ENCODE measurements around the gene GFRA1. TPM values are rescaled to one million over a fixed set of nuclear protein-coding genes. Genes with fewer than 3 reads are reported as not detected.

The GFRA1 gene
- total and polyA plus RNA-seq, 10 donors, result 0.52 to 36.5 (median 4.5) TPM

GRCh38 chr10:116195583-116195982 lies 77.4 kb downstream of the GFRA1 start:
- H3K4me1 ChIP-seq, result no peaks in the 10 kb centered on the region
- H3K27me3 ChIP-seq (replicated peaks in 1 of 7), result no peaks in the 10 kb centered on the region
- DNase-seq, result no peak
- 89 to 96% (median 92%) methylated on average over 4 of the region's 4 CpGs for WGBS, 5 donors
- peaks cover 0 to 25% (median 15%) of the 10 kb centered on the region in 8 donors for H3K9me3 ChIP-seq
- H3K4me3 ChIP-seq, result no peak overlapping the region
- no peak overlapping the region for H3K27ac ChIP-seq
- H3K36me3 ChIP-seq, result no peaks in the 10 kb centered on the region
- intact Hi-C loops (cut with DNase I; ENCODE audit: low total_unique reads), result no loop called here
- TF ChIP-seq POLR2A (IDR thresholded peaks at IDR 0.05) (no peak), POLR2AphosphoS5 (IDR thresholded peaks at IDR 0.05) (no peak)

- no peak overlapping the region for H3K4me3 ChIP-seq
- intact Hi-C loops (cut with DNase I; ENCODE audit: low total_unique reads), result no loop called here
- no peaks in the 10 kb centered on the region for H3K4me1 ChIP-seq
- no peak overlapping the region for H3K27ac ChIP-seq
- WGBS, 5 donors, result 77 to 95% (median 83%) methylated on average over 2 of the region's 2 CpGs
- H3K9me3 ChIP-seq, result peaks cover 0 to 25% (median 15%) of the 10 kb centered on the region in 8 donors
- TF ChIP-seq POLR2A (IDR thresholded peaks at IDR 0.05) (no peak), POLR2AphosphoS5 (IDR thresholded peaks at IDR 0.05) (no peak), CTCF (IDR thresholded peaks at IDR 0.05 in 8 of 11, conservative IDR thresholded peaks at IDR 0.05 in 3 of 11) (no peak)
- H3K36me3 ChIP-seq, result no peaks in the 10 kb centered on the region
- no peak for DNase-seq
- H3K27me3 ChIP-seq (replicated peaks in 1 of 7), result no peaks in the 10 kb centered on the region
Observed at GRCh38 chr10:116195039-116195438, 78.0 kb downstream of the GFRA1 start.

- Histone ChIP-seq H3K36me3 (no peaks in the 10 kb centered on the region), H3K27ac (no peak overlapping the region), H3K27me3 (replicated peaks in 1 of 7) (no peaks in the 10 kb centered on the region), H3K4me1 (no peaks in the 10 kb centered on the region), H3K9me3 (peaks cover 0 to 25% (median 15%) of the 10 kb centered on the region in 8 donors), H3K4me3 (no peak overlapping the region)
- TF ChIP-seq POLR2A (IDR thresholded peaks at IDR 0.05) (no peak), POLR2AphosphoS5 (IDR thresholded peaks at IDR 0.05) (no peak)
- intact Hi-C loops (cut with DNase I; ENCODE audit: low total_unique reads), result no loop called here
- DNase-seq, result no peak
- WGBS, 5 donors, result 78 to 91% (median 82%) methylated on average over 1 of the region's 1 CpG
Observed at GRCh38 chr10:116194061-116194460, 78.9 kb downstream of the GFRA1 start.

GRCh38 chr10:116190883-116191282 lies 82.1 kb downstream of the GFRA1 start:
- DNase-seq, result no peak
- Histone ChIP-seq H3K9me3 (peaks cover 0 to 18% (median 12%) of the 10 kb centered on the region in 8 donors), H3K4me3 (no peak overlapping the region), H3K36me3 (no peaks in the 10 kb centered on the region), H3K27ac (no peak overlapping the region), H3K27me3 (replicated peaks in 1 of 7) (no peaks in the 10 kb centered on the region), H3K4me1 (no peaks in the 10 kb centered on the region)
- intact Hi-C loops (cut with DNase I; ENCODE audit: low total_unique reads), result no loop called here
- 79 to 90% (median 86%) methylated on average over 2 of the region's 2 CpGs for WGBS, 5 donors
- no peak for TF ChIP-seq POLR2A (IDR thresholded peaks at IDR 0.05)
- no peak for TF ChIP-seq POLR2AphosphoS5 (IDR thresholded peaks at IDR 0.05)
- TF ChIP-seq CTCF (IDR thresholded peaks at IDR 0.05 in 8 of 11, conservative IDR thresholded peaks at IDR 0.05 in 3 of 11), result no peak

GRCh38 chr10:116186273-116186672 lies 86.7 kb downstream of the GFRA1 start:
- H3K27me3 ChIP-seq (replicated peaks in 1 of 7), result no peaks in the 10 kb centered on the region
- no peak for DNase-seq
- H3K9me3 ChIP-seq, result no peaks in the 10 kb centered on the region
- H3K27ac ChIP-seq, result no peak overlapping the region
- no peak overlapping the region for H3K4me3 ChIP-seq
- no peak for TF ChIP-seq POLR2AphosphoS5 (IDR thresholded peaks at IDR 0.05)
- TF ChIP-seq CTCF (IDR thresholded peaks at IDR 0.05 in 8 of 11, conservative IDR thresholded peaks at IDR 0.05 in 3 of 11), result no peak
- no peak for TF ChIP-seq POLR2A (IDR thresholded peaks at IDR 0.05)
- 67 to 87% (median 76%) methylated on average over 6 of the region's 6 CpGs for WGBS, 5 donors
- no peaks in the 10 kb centered on the region for H3K4me1 ChIP-seq
- H3K36me3 ChIP-seq, result no peaks in the 10 kb centered on the region
- intact Hi-C loops (cut with DNase I; ENCODE audit: low total_unique reads), result no loop called here

All from spleen (tissue), 11 donors.